HepG2 (cell line): Measurements from ENCODE around the gene SLC45A3. TPM values are rescaled to one million over a fixed set of nuclear protein-coding genes. Genes with fewer than 3 reads are reported as not detected.

Experiments used
- ATAC-seq: fragments of 200-7000 bp; cut with Tn5 transposase; 3 replicates; pipeline ENCODE4 v1.9.1; 2020; ENCODE audit warnings: mild to moderate bottlenecking, moderate library complexity
- BruUV-seq: library from RNA; stranded (reverse); fragments of 400-500 nt; replicated peaks from 2 replicates; lab custom pipeline; 2021; lab: Mats Ljungman, UMichigan
- CTCF ChIA-PET: fragments of 300-600 bp; formaldehyde crosslinking; extraction: SDS; loops from one replicate; lab custom pipeline; 2021; ENCODE audit warnings: low total read pairs, inconsistent platforms, low intra/inter-chr PET ratio; lab: Yijun Ruan, JAX
- POLR2A ChIA-PET: fragments of 350-600 bp; sonication (Branson Sonifier 250); formaldehyde crosslinking; loops from one replicate; lab custom pipeline; 2020; ENCODE audit warnings: antibody characterized with exemption, inconsistent platforms; lab: Yijun Ruan, JAX
- DNase-seq: peaks from one replicate; pipeline ENCODE4 v3.0.0-alpha.2; 2015; ENCODE audit warnings: low spot score
- FAIRE-seq: peaks from 3 replicates; lab custom pipeline; 2011; peaks lifted over from hg19 to GRCh38; lab: Jason Lieb, UNC
- H2AFZ ChIP-seq: one replicate; pipeline ENCODE4 v1.6.1; 2011; ENCODE audit warnings: low read length, inconsistent platforms
- H3K27ac ChIP-seq: fragments of 300-600 bp; 3 replicates; pipeline ENCODE4 v1.8.0; 2011; ENCODE audit warnings: mixed run types, mild to moderate bottlenecking, mixed read lengths, low read length, inconsistent platforms; ENCODE audit not compliant: insufficient read depth; ENCODE audit errors: extremely low read length
- H3K27me3 ChIP-seq, 2 experiments: fragments of 200-600 bp in 1 of 2; 2 replicates in 1 of 2; 3 replicates in 1 of 2; pipeline versions ENCODE4 v1.6.0 to v1.8.0; 2011; ENCODE audit warnings: low read length in 2 of 2, mild to moderate bottlenecking in 2 of 2, moderate library complexity in 2 of 2, inconsistent platforms in 1 of 2; ENCODE audit not compliant: insufficient read depth in 2 of 2, control insufficient read depth in 1 of 2
- H3K36me3 ChIP-seq, 2 experiments: fragments of 200-600 bp in 1 of 2; replicated peaks in 1 of 2; 2 replicates in 1 of 2; 3 replicates in 1 of 2; pipeline versions ENCODE4 v1.5.1 to v1.8.0; 2011; ENCODE audit warnings: low read length in 2 of 2, inconsistent platforms in 1 of 2; ENCODE audit not compliant: insufficient read depth in 2 of 2, control insufficient read depth in 1 of 2
- H3K4me1 ChIP-seq: 2 replicates; pipeline ENCODE4 v1.5.1; 2012; ENCODE audit warnings: low read length, inconsistent platforms; ENCODE audit not compliant: insufficient read depth
- H3K4me2 ChIP-seq: 2 replicates; pipeline ENCODE4 v1.6.0; 2011; ENCODE audit warnings: low read depth, low read length, inconsistent platforms
- H3K4me3 ChIP-seq, 3 experiments: fragments of 200-600 bp in 1 of 3; sonication (generic), shearing (Covaris generic) in 1 of 3; replicated peaks in 1 of 3; 2 replicates each; pipeline ENCODE4 v1.5.1; 2011 to 2016; ENCODE audit warnings: low read length in 3 of 3, inconsistent platforms in 2 of 3, low read depth in 2 of 3, mild to moderate bottlenecking in 2 of 3, control low read depth in 1 of 3, mixed read lengths in 1 of 3; ENCODE audit not compliant: insufficient read depth in 1 of 3
- H3K79me2 ChIP-seq: one replicate; pipeline ENCODE4 v1.6.1; 2011; ENCODE audit warnings: low read length, inconsistent platforms; ENCODE audit not compliant: insufficient read depth
- H3K9ac ChIP-seq: 2 replicates; pipeline ENCODE4 v1.6.0; 2011; ENCODE audit warnings: mild to moderate bottlenecking, low read depth, low read length, inconsistent platforms; ENCODE audit not compliant: insufficient read depth
- H3K9me3 ChIP-seq: 2 replicates; pipeline ENCODE4 v1.5.1; 2012; ENCODE audit warnings: mild to moderate bottlenecking, low read length
- H4K20me1 ChIP-seq: 2 replicates; pipeline ENCODE4 v1.6.0; 2011; ENCODE audit warnings: inconsistent platforms, mild to moderate bottlenecking, low read length, moderate library complexity; ENCODE audit not compliant: insufficient read depth
- CCDC6 ChIP-seq: sonication (generic); formaldehyde crosslinking; IDR thresholded peaks from 2 replicates; pipeline ENCODE4 v1.8.1; 2022; ENCODE audit warnings: mild to moderate bottlenecking, missing genetic modification reagents, moderate library complexity
- E2F1 ChIP-seq: sonication (generic); formaldehyde crosslinking; IDR thresholded peaks from 2 replicates; pipeline ENCODE4 v1.5.0; 2020; ENCODE audit warnings: missing genetic modification reagents
- ETS1 ChIP-seq: sonication (generic); formaldehyde crosslinking; IDR thresholded peaks from 2 replicates; pipeline ENCODE4 v1.4.0; 2020; ENCODE audit warnings: missing genetic modification reagents
- HCFC1 ChIP-seq: fragments of 150-350 bp; IDR thresholded peaks from 2 replicates; pipeline ENCODE4 v1.6.1; 2014; ENCODE audit warnings: low read depth, low read length
- KLF16 ChIP-seq, 2 experiments: sonication (generic) in 1 of 2; formaldehyde crosslinking in 1 of 2; IDR thresholded peaks; 2 replicates each; pipeline versions ENCODE4 v1.6.1 to v1.8.0; 2016 to 2023; ENCODE audit warnings: missing genetic modification reagents in 2 of 2, missing compliant biosample characterization in 1 of 2
- NFATC3 ChIP-seq: sonication (generic); formaldehyde crosslinking; IDR thresholded peaks from 2 replicates; pipeline ENCODE4 v1.5.1; 2020; ENCODE audit warnings: mild to moderate bottlenecking, missing genetic modification reagents
- NR2F1 ChIP-seq, 2 experiments: fragments of 450-650 bp in 1 of 2; formaldehyde crosslinking in 1 of 2; IDR thresholded peaks; 2 replicates each; pipeline versions ENCODE4 v1.5.0 to v1.6.1; 2016 to 2020; ENCODE audit warnings: mild to moderate bottlenecking in 1 of 2, missing compliant biosample characterization in 1 of 2, missing genetic modification reagents in 1 of 2, moderate library complexity in 1 of 2
- XBP1 ChIP-seq: sonication (generic); formaldehyde crosslinking; IDR thresholded peaks from 2 replicates; pipeline ENCODE4 v1.5.0; 2020; ENCODE audit warnings: missing genetic modification reagents
- ZNF276 ChIP-seq: sonication (generic); formaldehyde crosslinking; IDR thresholded peaks from 2 replicates; pipeline ENCODE4 v1.4.0; 2020; ENCODE audit warnings: mild to moderate bottlenecking, low read depth, missing genetic modification reagents
- ZNF589 ChIP-seq: sonication (generic); formaldehyde crosslinking; conservative IDR thresholded peaks from 2 replicates; pipeline ENCODE4 v1.8.0; 2022; ENCODE audit warnings: mild to moderate bottlenecking, moderate library complexity, missing genetic modification reagents
- ZNF615 ChIP-seq: sonication (generic); formaldehyde crosslinking; IDR thresholded peaks from 2 replicates; pipeline ENCODE4 v1.5.0; 2020; ENCODE audit warnings: mild to moderate bottlenecking, missing genetic modification reagents, borderline replicate concordance
- ZNF713 ChIP-seq: sonication (generic); formaldehyde crosslinking; IDR thresholded peaks from 2 replicates; pipeline ENCODE4 v1.4.0; 2020; ENCODE audit warnings: mild to moderate bottlenecking, missing genetic modification reagents
- WGBS: methylation state at CpG from one replicate; pipeline ENCODE4 v1.1.6; 2017; ENCODE audit warnings: low lambda C conversion rate; 5-methylcytosine and 5-hydroxymethylcytosine counted together
- in situ Hi-C: cut with HindIII; loops from 2 replicates; pipeline ENCODE4 v1.10.0; 2017; ENCODE audit warnings: low pct_unique_long_range_greater_than_20kb; ENCODE audit not compliant: extremely low pct_ligation_motif_present
- intact Hi-C: fragments of 100-400 bp; cut with micrococcal nuclease; formaldehyde crosslinking; loops from one replicate; pipeline ENCODE4 v1.10.0; 2022; ENCODE audit not compliant: unreplicated experiment
- polyA plus RNA-seq, 8 experiments: library from polyadenylated mRNA; depleted of rRNA in 3 of 8; stranded (reverse) in 7 of 8; unstranded in 1 of 8; fragments of >200 nt; fragmentation: Illumina TruSeq in 4 of 8; extraction: Trizol in 4 of 8; gene quantifications; 2 replicates each; pipeline versions ENCODE4 v1.2.1 to v1.2.3, GENCODE V29; 2011 to 2016; ENCODE audit warnings: low read depth in 4 of 8, missing spikeins in 1 of 8, mixed read lengths in 1 of 8; ENCODE audit not compliant: insufficient read depth in 1 of 8
- total RNA-seq, 5 experiments: library from RNA; depleted of rRNA; stranded (reverse); fragments of >200 nt; fragmentation: Illumina TruSeq; extraction: Trizol; gene quantifications; 2 replicates each; pipeline ENCODE4 v1.2.3, GENCODE V29; 2016; ENCODE audit warnings: low read depth in 1 of 5
- TF ChIP-seq, protein P1 (sequence below): sonication (generic); formaldehyde crosslinking; conservative IDR thresholded peaks from 2 replicates; pipeline ENCODE4 v1.4.0; 2020; ENCODE audit warnings: missing genetic modification reagents
- TF ChIP-seq, protein P2 (sequence below): sonication (generic); formaldehyde crosslinking; IDR thresholded peaks from 2 replicates; pipeline ENCODE4 v1.5.0; 2020; ENCODE audit warnings: mild to moderate bottlenecking, low read depth, missing genetic modification reagents, borderline replicate concordance

Gene SLC45A3
- total and polyA plus RNA-seq, 2 of the 13 experiments (the other 11 are each of a cell fraction or from before 2014, with no cell fraction given), result 3.4 to 4.1 TPM

DNA sequence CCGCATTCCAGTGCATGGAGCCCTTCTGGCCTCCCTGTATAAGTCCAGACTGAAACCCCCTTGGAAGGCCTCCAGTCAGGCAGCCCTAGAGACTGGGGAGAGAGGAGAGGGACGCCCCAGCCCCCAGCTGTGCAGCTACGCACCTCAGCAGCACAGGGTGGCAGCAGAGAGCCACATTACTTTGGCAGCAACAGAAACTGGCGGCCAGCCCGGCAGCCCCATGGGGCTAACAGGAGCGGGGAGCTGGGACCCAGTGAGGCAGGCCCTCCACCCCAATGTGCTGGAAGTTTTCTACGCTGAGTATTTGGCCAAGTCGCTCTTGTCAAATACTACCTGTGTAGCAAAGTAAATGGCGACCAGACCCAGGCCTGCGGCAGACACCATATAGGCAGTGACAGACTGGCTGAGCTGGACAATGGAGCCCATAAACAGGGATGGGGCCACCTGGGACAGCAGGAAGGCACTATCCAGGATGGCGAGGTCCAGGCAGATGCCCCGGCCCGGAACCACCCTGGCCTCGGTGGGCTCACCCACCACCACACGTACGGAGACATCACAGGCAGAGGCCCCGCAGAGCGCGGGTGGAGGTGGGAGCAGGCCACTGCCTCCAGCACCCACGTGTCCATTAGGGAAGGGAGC is 21.2 kb downstream of the SLC45A3 start:
- Histone ChIP-seq H4K20me1 (no peaks in the 10 kb centered on the region), H3K36me3 (peaks cover 0 to 1% of the 10 kb centered on the region in 2 experiments; a peak in 1 of 5 replicates), H3K9ac (no peak overlapping the region), H2AFZ (no peak overlapping the region), H3K4me1 (peaks cover 6% of the 10 kb centered on the region), H3K27me3 (no peaks in the 10 kb centered on the region), H3K9me3 (no peaks in the 10 kb centered on the region), H3K4me2 (no peak overlapping the region), H3K4me3 (no peak overlapping the region), H3K27ac (no peak overlapping the region), H3K79me2 (no peaks in the 10 kb centered on the region)
- no TSS peak for BruUV-seq
- 46% methylated on average over 14 of the region's 20 CpGs for WGBS
- ATAC-seq, result peak; percentile 93
- CTCF ChIA-PET, result interaction anchor here (0.6 to 5.2 kb wide), 5 partner anchors 13 to 249 kb away, joined by 3 to 99 read pairs (median 27); no protein-coding TSS in a partner anchor
- peak; percentile 58 for FAIRE-seq
- POLR2A ChIA-PET, result interaction anchor here (1.1 to 2.8 kb wide), 8 partner anchors 17 to 90 kb away, joined by 3 to 35 read pairs (median 6); partner anchors contain the start of genes ELK4, NUCKS1 and SLC45A3
- in situ Hi-C loops, result loop anchor here (5.0 kb wide), 1 partner anchor 67 kb away; no protein-coding TSS in a partner anchor
- intact Hi-C loops, result loop anchor here (1.0 to 10.0 kb wide), 2 partner anchors 52 to 256 kb away; no protein-coding TSS in a partner anchor
- peak; percentile 46 for DNase-seq
- TF ChIP-seq ZNF589 (CRISPR knock-in tag), result no peak
- no peak for TF ChIP-seq ZNF615 (CRISPR knock-in tag)
- peak in 1 of 2 experiments; percentile 57; a peak in 1 of 4 replicates for TF ChIP-seq KLF16 (CRISPR knock-in tag; IDR thresholded peaks at IDR 0.05)
- TF ChIP-seq, protein P1, sequence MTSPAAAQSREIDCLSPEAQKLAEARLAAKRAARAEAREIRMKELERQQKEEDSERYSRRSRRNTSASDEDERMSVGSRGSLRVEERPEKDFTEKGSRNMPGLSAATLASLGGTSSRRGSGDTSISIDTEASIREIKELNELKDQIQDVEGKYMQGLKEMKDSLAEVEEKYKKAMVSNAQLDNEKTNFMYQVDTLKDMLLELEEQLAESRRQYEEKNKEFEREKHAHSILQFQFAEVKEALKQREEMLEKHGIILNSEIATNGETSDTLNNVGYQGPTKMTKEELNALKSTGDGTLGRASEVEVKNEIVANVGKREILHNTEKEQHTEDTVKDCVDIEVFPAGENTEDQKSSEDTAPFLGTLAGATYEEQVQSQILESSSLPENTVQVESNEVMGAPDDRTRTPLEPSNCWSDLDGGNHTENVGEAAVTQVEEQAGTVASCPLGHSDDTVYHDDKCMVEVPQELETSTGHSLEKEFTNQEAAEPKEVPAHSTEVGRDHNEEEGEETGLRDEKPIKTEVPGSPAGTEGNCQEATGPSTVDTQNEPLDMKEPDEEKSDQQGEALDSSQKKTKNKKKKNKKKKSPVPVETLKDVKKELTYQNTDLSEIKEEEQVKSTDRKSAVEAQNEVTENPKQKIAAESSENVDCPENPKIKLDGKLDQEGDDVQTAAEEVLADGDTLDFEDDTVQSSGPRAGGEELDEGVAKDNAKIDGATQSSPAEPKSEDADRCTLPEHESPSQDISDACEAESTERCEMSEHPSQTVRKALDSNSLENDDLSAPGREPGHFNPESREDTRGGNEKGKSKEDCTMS (CRISPR knock-in tag), result no peak
- TF ChIP-seq NFATC3 (CRISPR knock-in tag), result 0 out of 2 replicates have a peak, but pooled peaks have one; percentile 57
- TF ChIP-seq NR2F1 (CRISPR knock-in tag; IDR thresholded peaks at IDR 0.05), result no peak
- no peak for TF ChIP-seq CCDC6
- TF ChIP-seq, protein P2, sequence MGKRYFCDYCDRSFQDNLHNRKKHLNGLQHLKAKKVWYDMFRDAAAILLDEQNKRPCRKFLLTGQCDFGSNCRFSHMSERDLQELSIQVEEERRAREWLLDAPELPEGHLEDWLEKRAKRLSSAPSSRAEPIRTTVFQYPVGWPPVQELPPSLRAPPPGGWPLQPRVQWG (CRISPR knock-in tag), result no peak
- no peak for TF ChIP-seq ZNF276 (CRISPR knock-in tag)
- TF ChIP-seq ZNF713, result no peak
- TF ChIP-seq XBP1 (CRISPR knock-in tag), result no peak
- no peak for TF ChIP-seq E2F1 (CRISPR knock-in tag)
- no peak for TF ChIP-seq ETS1 (CRISPR knock-in tag)
- TF ChIP-seq HCFC1, result no peak
